HFF-Myc (cell line): ENCODE measurements around the gene S100A13.
"Not testable (repeated sequence)": the region's sequence is repeated elsewhere in the genome, so short reads cannot be mapped to it uniquely, and the experiment has no call there.

ENCODE experiments used
- DNase-seq: peaks from one replicate; pipeline ENCODE4 v3.0.0-alpha.2; 2011; ENCODE audit warnings: low read depth; ENCODE audit errors: extremely low read depth
- H3K4me3 ChIP-seq: replicated peaks from 2 replicates; pipeline ENCODE4 v1.5.1; 2011; ENCODE audit warnings: low read depth, mild to moderate bottlenecking, control low read depth, low read length
- TF ChIP-seq, protein P1 (sequence below): IDR thresholded peaks from 2 replicates; pipeline ENCODE4 v1.5.1; 2012; ENCODE audit warnings: mild to moderate bottlenecking, low read depth, low read length, control low read depth; ENCODE audit errors: missing control alignments

Gene S100A13

GRCh38 chr1:153583976-153584375 is 43.3 kb downstream of the S100A13 start:
- TF ChIP-seq, protein P1, sequence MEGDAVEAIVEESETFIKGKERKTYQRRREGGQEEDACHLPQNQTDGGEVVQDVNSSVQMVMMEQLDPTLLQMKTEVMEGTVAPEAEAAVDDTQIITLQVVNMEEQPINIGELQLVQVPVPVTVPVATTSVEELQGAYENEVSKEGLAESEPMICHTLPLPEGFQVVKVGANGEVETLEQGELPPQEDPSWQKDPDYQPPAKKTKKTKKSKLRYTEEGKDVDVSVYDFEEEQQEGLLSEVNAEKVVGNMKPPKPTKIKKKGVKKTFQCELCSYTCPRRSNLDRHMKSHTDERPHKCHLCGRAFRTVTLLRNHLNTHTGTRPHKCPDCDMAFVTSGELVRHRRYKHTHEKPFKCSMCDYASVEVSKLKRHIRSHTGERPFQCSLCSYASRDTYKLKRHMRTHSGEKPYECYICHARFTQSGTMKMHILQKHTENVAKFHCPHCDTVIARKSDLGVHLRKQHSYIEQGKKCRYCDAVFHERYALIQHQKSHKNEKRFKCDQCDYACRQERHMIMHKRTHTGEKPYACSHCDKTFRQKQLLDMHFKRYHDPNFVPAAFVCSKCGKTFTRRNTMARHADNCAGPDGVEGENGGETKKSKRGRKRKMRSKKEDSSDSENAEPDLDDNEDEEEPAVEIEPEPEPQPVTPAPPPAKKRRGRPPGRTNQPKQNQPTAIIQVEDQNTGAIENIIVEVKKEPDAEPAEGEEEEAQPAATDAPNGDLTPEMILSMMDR = no peak
- no peak for DNase-seq

GRCh38 chr1:153583514-153583913 is 43.8 kb downstream of the S100A13 start:
- DNase-seq, H3K4me3 ChIP-seq: not testable (repeated sequence)

More at GRCh38 chr1:153583976-153584375, 43.3 kb downstream of the S100A13 start:
- no peak overlapping the region for H3K4me3 ChIP-seq

GRCh38 chr1:153582836-153583235 is 44.5 kb downstream of the S100A13 start:
- DNase-seq, H3K4me3 ChIP-seq: not testable (repeated sequence)

DNA sequence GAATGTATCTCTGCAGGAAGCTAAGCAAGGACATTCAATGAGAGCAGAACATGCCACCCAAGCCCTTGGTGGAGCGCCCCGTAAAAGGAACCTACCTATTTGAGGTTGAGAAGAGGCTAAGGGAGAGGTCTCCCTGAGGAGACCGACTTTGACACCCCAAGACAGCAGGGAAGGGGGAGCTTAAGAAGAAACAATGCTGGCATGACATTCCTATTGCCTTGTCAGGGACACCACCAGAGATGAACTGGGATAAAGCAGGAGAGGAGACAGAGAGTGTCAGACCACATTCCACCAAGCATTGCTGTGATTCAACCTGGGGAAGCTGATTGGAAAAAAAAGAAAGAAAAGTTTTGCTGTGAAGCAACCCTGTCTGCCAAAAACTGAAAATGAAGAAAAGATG is 48.4 kb downstream of the S100A13 start:
- no peak for DNase-seq
- TF ChIP-seq, protein P1 = no peak
- H3K4me3 ChIP-seq = no peak overlapping the region

DNA sequence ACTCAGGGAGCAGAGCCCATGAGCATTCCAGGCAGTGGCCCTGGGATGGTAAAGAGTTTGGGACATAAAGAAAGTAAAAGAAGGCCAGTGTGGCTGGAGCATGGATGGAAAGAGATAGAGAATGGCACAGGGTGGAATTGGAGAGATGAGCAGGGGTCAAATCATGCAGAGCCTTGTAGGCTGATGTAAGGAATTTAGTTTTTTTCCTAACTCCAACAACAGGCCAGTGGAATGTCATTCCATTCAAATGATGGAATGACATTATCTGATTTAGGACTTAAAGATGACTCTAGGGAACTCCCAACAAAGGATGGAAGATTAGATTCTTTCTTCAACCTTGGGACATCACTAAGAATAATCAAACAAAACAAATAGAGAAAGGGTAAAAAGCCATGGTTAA is 48.8 kb downstream of the S100A13 start:
- no peak overlapping the region for H3K4me3 ChIP-seq

DNA sequence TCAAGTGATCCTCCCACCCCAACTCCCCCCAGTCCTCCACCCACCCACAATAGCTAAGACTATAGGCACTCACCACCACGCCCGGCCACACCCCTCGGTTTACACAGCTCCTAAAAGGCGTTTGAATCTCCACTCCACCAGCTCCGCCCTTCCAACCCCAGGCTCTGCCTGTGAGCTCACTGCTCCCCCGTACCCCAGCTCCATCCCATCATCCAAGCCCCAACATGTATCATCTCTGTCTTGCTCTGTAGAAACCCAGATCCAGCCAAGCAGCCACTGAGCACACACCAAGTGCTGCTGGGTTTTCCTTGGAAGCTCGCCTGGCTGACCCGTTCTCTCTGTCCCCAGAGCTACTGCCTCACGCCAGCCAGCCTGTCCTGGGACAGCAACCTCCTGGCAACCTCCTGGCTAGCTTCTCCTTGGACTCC is 49.7 kb downstream of the S100A13 start:
- no peak for DNase-seq
- H3K4me3 ChIP-seq = no peak overlapping the region
- TF ChIP-seq, protein P1 = no peak

More for the DNA sequence above, 48.8 kb downstream of the S100A13 start:
- TF ChIP-seq, protein P1 = no peak
- DNase-seq = no peak

DNA sequence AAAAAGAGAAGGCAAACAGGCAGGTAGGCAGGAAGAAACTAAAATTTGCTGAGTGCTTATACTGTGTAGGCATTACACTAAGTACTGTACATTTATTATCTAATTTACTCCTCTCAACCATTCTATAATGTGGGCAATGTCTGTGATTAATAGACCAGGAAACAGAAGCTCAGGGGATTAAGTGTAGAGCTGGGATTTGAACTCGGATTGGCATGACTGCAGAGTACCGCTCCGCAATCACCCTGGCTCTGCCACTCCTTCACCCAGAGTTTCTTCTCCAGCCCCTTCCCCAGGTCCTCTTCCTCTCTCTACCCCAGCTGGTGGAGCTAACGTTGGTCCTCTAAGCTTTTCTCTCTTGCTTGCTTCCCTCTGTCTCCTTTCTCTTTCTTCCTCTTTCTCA is 50.2 kb downstream of the S100A13 start:
- H3K4me3 ChIP-seq = no peak overlapping the region
- no peak for DNase-seq
- TF ChIP-seq, protein P1 = no peak

- DNase-seq, H3K4me3 ChIP-seq: not testable (repeated sequence)
Measured at GRCh38 chr1:153575497-153575896, 51.8 kb downstream of the S100A13 start.

DNA sequence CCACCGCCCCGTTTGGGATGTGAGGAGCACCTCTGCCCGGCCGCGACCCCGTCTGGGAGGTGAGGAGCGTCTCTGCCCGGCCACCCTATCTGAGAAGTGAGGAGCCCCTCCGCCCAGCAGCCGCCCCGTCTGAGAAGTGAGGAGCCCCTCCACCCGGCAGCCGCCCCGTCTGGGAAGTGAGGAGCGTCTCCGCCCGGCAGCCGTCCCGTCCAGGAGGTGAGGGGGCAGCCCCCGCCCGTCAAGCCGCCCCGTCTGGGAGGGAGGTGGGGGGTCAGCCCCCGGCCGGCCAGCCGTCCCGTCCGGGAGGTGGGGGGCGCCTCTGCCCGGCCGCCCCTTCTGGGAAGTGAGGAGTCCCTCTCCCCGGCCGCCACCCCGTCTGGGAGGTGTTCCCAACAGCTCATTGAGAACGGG is 52.2 kb downstream of the S100A13 start:
- H3K4me3 ChIP-seq, DNase-seq: not testable (repeated sequence)
